HepG2 (cell line): ENCODE measurements around the gene LSM14B. TPM values are rescaled to one million over a fixed set of nuclear protein-coding genes. Genes with fewer than 3 reads are reported as not detected.

ENCODE experiments used
- ATRX ChIP-seq: sonication (generic); formaldehyde crosslinking; IDR thresholded peaks from 2 replicates; pipeline ENCODE4 v1.4.0; 2020; ENCODE audit warnings: missing genetic modification reagents, borderline replicate concordance
- FOXK2 ChIP-seq: fragments of 450-650 bp; IDR thresholded peaks from 2 replicates; pipeline ENCODE4 v1.6.1; 2016
- HOXA7 ChIP-seq: sonication (generic); formaldehyde crosslinking; IDR thresholded peaks from 2 replicates; pipeline ENCODE4 v1.8.1; 2022; ENCODE audit warnings: mild to moderate bottlenecking, missing genetic modification reagents, moderate library complexity
- MAZ ChIP-seq, 2 experiments: sonication (generic) in 1 of 2; formaldehyde crosslinking in 1 of 2; IDR thresholded peaks; 2 replicates each; pipeline versions ENCODE4 v1.5.0 to v1.6.1; 2012 to 2020; ENCODE audit warnings: low read depth in 2 of 2, mild to moderate bottlenecking in 2 of 2, borderline replicate concordance in 1 of 2, improper control_type of control experiment in 1 of 2, low read length in 1 of 2, missing genetic modification reagents in 1 of 2, moderate library complexity in 1 of 2
- MBD4 ChIP-seq: IDR thresholded peaks from 2 replicates; pipeline ENCODE4 v1.6.1; 2012; ENCODE audit warnings: low read length, inconsistent platforms, borderline replicate concordance
- MEIS1 ChIP-seq: sonication (generic); formaldehyde crosslinking; IDR thresholded peaks from 2 replicates; pipeline ENCODE4 v1.9.0; 2021; ENCODE audit warnings: mild to moderate bottlenecking, missing genetic modification reagents, moderate library complexity, borderline replicate concordance
- MXI1 ChIP-seq: IDR thresholded peaks from 3 replicates; pipeline ENCODE4 v1.6.1; 2012; ENCODE audit warnings: low read depth, low read length, inconsistent platforms, borderline replicate concordance
- RORA ChIP-seq: sonication (generic); formaldehyde crosslinking; IDR thresholded peaks from 2 replicates; pipeline ENCODE4 v1.5.0; 2020; ENCODE audit warnings: mild to moderate bottlenecking, missing genetic modification reagents, moderate library complexity
- SNRNP70 ChIP-seq: fragments of 200-400 bp; formaldehyde crosslinking; IDR thresholded peaks from 2 replicates; pipeline ENCODE4 v1.6.1; 2017; ENCODE audit warnings: mild to moderate bottlenecking, low read depth, low read length, moderate library complexity
- TGIF2 ChIP-seq: IDR thresholded peaks from 2 replicates; pipeline ENCODE4 v1.6.1; 2016; ENCODE audit warnings: control low read depth, missing compliant biosample characterization
- TOPORS ChIP-seq: sonication (generic); formaldehyde crosslinking; IDR thresholded peaks from 2 replicates; pipeline ENCODE4 v1.8.0; 2023; ENCODE audit warnings: mild to moderate bottlenecking, missing genetic modification reagents
- ZNF33B ChIP-seq: sonication (generic); formaldehyde crosslinking; IDR thresholded peaks from 2 replicates; pipeline ENCODE4 v1.5.1; 2020; ENCODE audit warnings: mild to moderate bottlenecking, missing genetic modification reagents
- ZNF350 ChIP-seq: sonication (generic); formaldehyde crosslinking; IDR thresholded peaks from 2 replicates; pipeline ENCODE4 v1.4.0; 2020; ENCODE audit warnings: mild to moderate bottlenecking, low read depth, missing genetic modification reagents, borderline replicate concordance
- ZNF501 ChIP-seq: sonication (generic); formaldehyde crosslinking; IDR thresholded peaks from 2 replicates; pipeline ENCODE4 v1.5.1; 2020; ENCODE audit warnings: mild to moderate bottlenecking, moderate library complexity, missing genetic modification reagents
- ZNF570 ChIP-seq: sonication (generic); formaldehyde crosslinking; IDR thresholded peaks from 2 replicates; pipeline ENCODE4 v1.4.0; 2020; ENCODE audit warnings: mild to moderate bottlenecking, missing genetic modification reagents, borderline replicate concordance
- ZNF737 ChIP-seq: sonication (generic); formaldehyde crosslinking; IDR thresholded peaks from 2 replicates; pipeline ENCODE4 v1.5.0; 2020; ENCODE audit warnings: missing genetic modification reagents, mild to moderate bottlenecking, borderline replicate concordance
- polyA plus RNA-seq, 8 experiments: library from polyadenylated mRNA; depleted of rRNA in 3 of 8; stranded (reverse) in 7 of 8; unstranded in 1 of 8; fragments of >200 nt; fragmentation: Illumina TruSeq in 4 of 8; extraction: Trizol in 4 of 8; gene quantifications; 2 replicates each; pipeline versions ENCODE4 v1.2.1 to v1.2.3, GENCODE V29; 2011 to 2016; ENCODE audit warnings: low read depth in 4 of 8, missing spikeins in 1 of 8, mixed read lengths in 1 of 8; ENCODE audit not compliant: insufficient read depth in 1 of 8
- total RNA-seq, 5 experiments: library from RNA; depleted of rRNA; stranded (reverse); fragments of >200 nt; fragmentation: Illumina TruSeq; extraction: Trizol; gene quantifications; 2 replicates each; pipeline ENCODE4 v1.2.3, GENCODE V29; 2016; ENCODE audit warnings: low read depth in 1 of 5
- TF ChIP-seq, protein P1 (sequence below): IDR thresholded peaks from 2 replicates; pipeline ENCODE4 v1.6.1; 2012; ENCODE audit warnings: low read length, improper control_type of control experiment
- TF ChIP-seq, protein P2 (sequence below): sonication (generic); formaldehyde crosslinking; IDR thresholded peaks from 2 replicates; pipeline ENCODE4 v1.8.1; 2023; ENCODE audit warnings: missing genetic modification reagents, inconsistent platforms, borderline replicate concordance
- TF ChIP-seq, protein P3 (sequence below): sonication (generic); formaldehyde crosslinking; IDR thresholded peaks from 2 replicates; pipeline ENCODE4 v1.4.0; 2020; ENCODE audit warnings: missing genetic modification reagents; ENCODE audit errors: not compliant biosample characterization
- TF ChIP-seq, protein P4 (sequence below): sonication (generic); formaldehyde crosslinking; IDR thresholded peaks from 2 replicates; pipeline ENCODE4 v1.8.0; 2022; ENCODE audit warnings: mild to moderate bottlenecking, missing genetic modification reagents, borderline replicate concordance

Gene LSM14B
- total and polyA plus RNA-seq, 2 of the 13 experiments (the other 11 are each of a cell fraction or from before 2014, with no cell fraction given) = 43.3 to 79.2 TPM

DNA sequence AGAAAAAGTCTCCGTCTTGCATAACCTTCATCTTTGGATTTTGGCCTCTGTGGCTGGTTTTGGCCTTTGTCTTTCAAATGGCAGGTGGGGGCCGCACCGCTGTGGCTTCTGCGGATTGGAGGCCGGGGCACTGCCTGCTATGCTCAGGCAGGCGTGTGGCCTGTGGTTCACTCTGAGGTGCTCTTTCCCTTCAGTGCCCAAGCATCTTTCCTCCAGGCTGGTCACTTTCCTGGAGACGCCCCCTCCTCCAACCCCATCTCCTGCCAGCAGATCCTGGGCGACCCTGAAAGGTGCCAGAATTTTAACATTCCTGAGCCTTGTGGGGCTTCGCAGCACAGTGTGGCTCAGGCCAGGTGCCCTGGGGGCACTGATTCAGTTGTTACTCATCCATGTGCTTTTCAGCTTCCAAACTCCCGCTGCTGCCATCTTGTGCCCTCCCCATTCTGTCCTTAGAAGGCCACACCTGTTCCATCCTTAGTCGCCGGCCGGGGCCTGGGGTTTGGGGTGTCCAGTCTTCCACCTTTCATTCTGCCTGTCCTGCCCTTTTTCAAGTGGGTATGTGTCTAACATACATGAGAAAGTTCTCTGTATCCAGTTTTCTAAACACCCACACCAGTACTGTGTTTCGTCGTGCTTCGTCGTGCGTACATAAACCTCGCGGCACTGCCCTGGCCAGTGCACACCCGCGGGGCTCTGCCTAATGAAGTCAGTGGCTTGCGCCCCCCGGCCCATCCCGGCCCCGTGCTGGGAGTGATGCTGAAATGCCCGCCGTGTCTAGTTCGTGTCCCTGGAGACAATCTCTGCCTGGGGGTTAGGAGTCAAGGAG is 33.4 kb downstream of the LSM14B start (continued):
- TF ChIP-seq, protein P1, sequence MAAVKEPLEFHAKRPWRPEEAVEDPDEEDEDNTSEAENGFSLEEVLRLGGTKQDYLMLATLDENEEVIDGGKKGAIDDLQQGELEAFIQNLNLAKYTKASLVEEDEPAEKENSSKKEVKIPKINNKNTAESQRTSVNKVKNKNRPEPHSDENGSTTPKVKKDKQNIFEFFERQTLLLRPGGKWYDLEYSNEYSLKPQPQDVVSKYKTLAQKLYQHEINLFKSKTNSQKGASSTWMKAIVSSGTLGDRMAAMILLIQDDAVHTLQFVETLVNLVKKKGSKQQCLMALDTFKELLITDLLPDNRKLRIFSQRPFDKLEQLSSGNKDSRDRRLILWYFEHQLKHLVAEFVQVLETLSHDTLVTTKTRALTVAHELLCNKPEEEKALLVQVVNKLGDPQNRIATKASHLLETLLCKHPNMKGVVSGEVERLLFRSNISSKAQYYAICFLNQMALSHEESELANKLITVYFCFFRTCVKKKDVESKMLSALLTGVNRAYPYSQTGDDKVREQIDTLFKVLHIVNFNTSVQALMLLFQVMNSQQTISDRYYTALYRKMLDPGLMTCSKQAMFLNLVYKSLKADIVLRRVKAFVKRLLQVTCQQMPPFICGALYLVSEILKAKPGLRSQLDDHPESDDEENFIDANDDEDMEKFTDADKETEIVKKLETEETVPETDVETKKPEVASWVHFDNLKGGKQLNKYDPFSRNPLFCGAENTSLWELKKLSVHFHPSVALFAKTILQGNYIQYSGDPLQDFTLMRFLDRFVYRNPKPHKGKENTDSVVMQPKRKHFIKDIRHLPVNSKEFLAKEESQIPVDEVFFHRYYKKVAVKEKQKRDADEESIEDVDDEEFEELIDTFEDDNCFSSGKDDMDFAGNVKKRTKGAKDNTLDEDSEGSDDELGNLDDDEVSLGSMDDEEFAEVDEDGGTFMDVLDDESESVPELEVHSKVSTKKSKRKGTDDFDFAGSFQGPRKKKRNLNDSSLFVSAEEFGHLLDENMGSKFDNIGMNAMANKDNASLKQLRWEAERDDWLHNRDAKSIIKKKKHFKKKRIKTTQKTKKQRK = no peak
- TF ChIP-seq, protein P2, sequence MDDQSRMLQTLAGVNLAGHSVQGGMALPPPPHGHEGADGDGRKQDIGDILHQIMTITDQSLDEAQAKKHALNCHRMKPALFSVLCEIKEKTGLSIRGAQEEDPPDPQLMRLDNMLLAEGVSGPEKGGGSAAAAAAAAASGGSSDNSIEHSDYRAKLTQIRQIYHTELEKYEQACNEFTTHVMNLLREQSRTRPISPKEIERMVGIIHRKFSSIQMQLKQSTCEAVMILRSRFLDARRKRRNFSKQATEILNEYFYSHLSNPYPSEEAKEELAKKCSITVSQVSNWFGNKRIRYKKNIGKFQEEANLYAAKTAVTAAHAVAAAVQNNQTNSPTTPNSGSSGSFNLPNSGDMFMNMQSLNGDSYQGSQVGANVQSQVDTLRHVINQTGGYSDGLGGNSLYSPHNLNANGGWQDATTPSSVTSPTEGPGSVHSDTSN (CRISPR knock-in tag) = no peak
- no peak for TF ChIP-seq HOXA7 (CRISPR knock-in tag)
- TF ChIP-seq RORA (CRISPR knock-in tag) = no peak
- no peak for TF ChIP-seq ZNF570 (CRISPR knock-in tag)
- no peak for TF ChIP-seq FOXK2
- TF ChIP-seq MAZ (IDR thresholded peaks at IDR 0.05; ENCODE audit: borderline replicate concordance, low read depth, low read length) = peak; percentile 53; the same call in 1 of the 2 replicates
- TF ChIP-seq MAZ (CRISPR knock-in tag; IDR thresholded peaks at IDR 0.05; ENCODE audit: low read depth) = 0 out of 2 replicates have a peak, but pooled peaks have one; percentile 45
- TF ChIP-seq TOPORS (CRISPR knock-in tag) = no peak
- TF ChIP-seq TGIF2 (CRISPR knock-in tag) = peak; percentile 48; the same call in 1 of the 2 replicates
- no peak for TF ChIP-seq SNRNP70
- no peak for TF ChIP-seq MBD4
- no peak for TF ChIP-seq ATRX (CRISPR knock-in tag)
- no peak for TF ChIP-seq MXI1
- TF ChIP-seq ZNF737 = no peak
- TF ChIP-seq ZNF33B (CRISPR knock-in tag) = no peak
- 0 out of 2 replicates have a peak, but pooled peaks have one; percentile 33 for TF ChIP-seq ZNF501
- TF ChIP-seq, protein P3, sequence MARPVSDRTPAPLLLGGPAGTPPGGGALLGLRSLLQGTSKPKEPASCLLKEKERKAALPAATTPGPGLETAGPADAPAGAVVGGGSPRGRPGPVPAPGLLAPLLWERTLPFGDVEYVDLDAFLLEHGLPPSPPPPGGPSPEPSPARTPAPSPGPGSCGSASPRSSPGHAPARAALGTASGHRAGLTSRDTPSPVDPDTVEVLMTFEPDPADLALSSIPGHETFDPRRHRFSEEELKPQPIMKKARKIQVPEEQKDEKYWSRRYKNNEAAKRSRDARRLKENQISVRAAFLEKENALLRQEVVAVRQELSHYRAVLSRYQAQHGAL (CRISPR knock-in tag) = no peak
- no peak; the same call in 1 of the 2 replicates for TF ChIP-seq MEIS1
- TF ChIP-seq, protein P4, sequence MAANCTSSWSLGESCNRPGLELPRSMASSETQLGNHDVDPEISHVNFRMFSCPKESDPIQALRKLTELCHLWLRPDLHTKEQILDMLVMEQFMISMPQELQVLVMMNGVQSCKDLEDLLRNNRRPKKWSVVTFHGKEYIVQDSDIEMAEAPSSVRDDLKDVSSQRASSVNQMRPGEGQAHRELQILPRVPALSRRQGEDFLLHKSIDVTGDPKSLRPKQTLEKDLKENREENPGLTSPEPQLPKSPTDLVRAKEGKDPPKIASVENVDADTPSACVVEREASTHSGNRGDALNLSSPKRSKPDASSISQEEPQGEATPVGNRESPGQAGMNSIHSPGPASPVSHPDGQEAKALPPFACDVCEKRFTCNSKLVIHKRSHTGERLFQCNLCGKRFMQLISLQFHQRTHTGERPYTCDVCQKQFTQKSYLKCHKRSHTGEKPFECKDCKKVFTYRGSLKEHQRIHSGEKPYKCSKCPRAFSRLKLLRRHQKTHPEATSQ = no peak
- TF ChIP-seq ZNF350 (CRISPR knock-in tag) = peak; percentile 42; the same call in 1 of the 2 replicates
